Natural killer cell (primary cell): ENCODE results near the gene HOXC9. TPM values are rescaled to one million over a fixed set of nuclear protein-coding genes. Genes with fewer than 3 reads are reported as not detected.

Experiments used
- ATAC-seq, 3 donors: fragments of 150-1000 bp in 2 of 3; fragments of 200-7000 bp in 1 of 3; cut with Tn5 transposase; 1 replicate in 1 of 3; 2 replicates in 2 of 3; pipeline ENCODE4 v1.10.0; 2021; ENCODE audit warnings: mild to moderate bottlenecking in 2 of 3, moderate library complexity in 2 of 3
- DNase-seq, 2 donors: peaks; one replicate each; pipeline versions ENCODE4 v3.0.0 to v3.0.0-alpha.2; 2013 to 2021; ENCODE audit warnings: mixed read lengths in 1 of 2
- H3K27ac ChIP-seq: one replicate; pipeline ENCODE4 v1.5.1; 2013; ENCODE audit warnings: mild to moderate bottlenecking, low read length
- H3K27me3 ChIP-seq: one replicate; pipeline ENCODE4 v1.6.1; 2013; ENCODE audit warnings: low read length; ENCODE audit not compliant: control insufficient read depth, insufficient read depth
- H3K36me3 ChIP-seq: one replicate; pipeline ENCODE4 v1.6.1; 2013; ENCODE audit warnings: low read length; ENCODE audit not compliant: control insufficient read depth, insufficient read depth
- H3K4me1 ChIP-seq: one replicate; pipeline ENCODE4 v1.6.1; 2013; ENCODE audit warnings: low read length; ENCODE audit not compliant: control insufficient read depth, insufficient read depth
- H3K4me3 ChIP-seq: one replicate; pipeline ENCODE4 v1.5.1; 2013; ENCODE audit warnings: low read length
- H3K9me3 ChIP-seq: one replicate; pipeline ENCODE4 v1.6.1; 2013; ENCODE audit warnings: low read length; ENCODE audit not compliant: control insufficient read depth, insufficient read depth
- H3K27ac Mint-ChIP-seq, 2 donors: one replicate each; pipeline ENCODE4 v1.8.0; 2022; ENCODE audit warnings: mild to moderate bottlenecking in 2 of 2, mixed read lengths in 2 of 2, moderate library complexity in 1 of 2
- H3K27me3 Mint-ChIP-seq, 2 donors: one replicate each; pipeline ENCODE4 v1.8.0; 2022; ENCODE audit warnings: low read depth in 2 of 2, mixed read lengths in 2 of 2
- H3K36me3 Mint-ChIP-seq: one replicate; pipeline ENCODE4 v1.8.0; 2022; ENCODE audit warnings: mixed read lengths
- H3K4me1 Mint-ChIP-seq, 2 donors: one replicate each; pipeline ENCODE4 v1.8.0; 2022; ENCODE audit warnings: mixed read lengths in 2 of 2
- H3K4me3 Mint-ChIP-seq: one replicate; pipeline ENCODE4 v1.8.0; 2022; ENCODE audit warnings: mild to moderate bottlenecking, moderate library complexity, mixed read lengths
- H3K9me3 Mint-ChIP-seq, 2 donors: one replicate each; pipeline ENCODE4 v1.8.0; 2022; ENCODE audit warnings: mixed read lengths in 2 of 2
- CTCF ChIP-seq: fragments of 200-600 bp; IDR thresholded peaks from one replicate; pipeline ENCODE4 v1.8.0; 2022; ENCODE audit warnings: antibody characterized with exemption
- WGBS: methylation state at CpG from one replicate; pipeline ENCODE4 v1.1.7; 2013; ENCODE audit warnings: missing lambda C conversion rate; ENCODE audit not compliant: insufficient coverage; 5-methylcytosine and 5-hydroxymethylcytosine counted together
- intact Hi-C: fragments of 100-400 bp; cut with micrococcal nuclease; formaldehyde crosslinking; loops from one replicate; pipeline ENCODE4 v1.14.2; 2022
- total RNA-seq, 4 donors: library from RNA; stranded (reverse); fragments of 120-200 nt in 1 of 4; gene quantifications; one replicate each; pipeline versions ENCODE4 v1.2.3 to v1.2.4, GENCODE V29; 2013 to 2022

The HOXC9 gene
- total RNA-seq, 3 donors from 2014 or later (not counting 1 experiment from before 2014, with no cell fraction given) = not detected

DNA sequence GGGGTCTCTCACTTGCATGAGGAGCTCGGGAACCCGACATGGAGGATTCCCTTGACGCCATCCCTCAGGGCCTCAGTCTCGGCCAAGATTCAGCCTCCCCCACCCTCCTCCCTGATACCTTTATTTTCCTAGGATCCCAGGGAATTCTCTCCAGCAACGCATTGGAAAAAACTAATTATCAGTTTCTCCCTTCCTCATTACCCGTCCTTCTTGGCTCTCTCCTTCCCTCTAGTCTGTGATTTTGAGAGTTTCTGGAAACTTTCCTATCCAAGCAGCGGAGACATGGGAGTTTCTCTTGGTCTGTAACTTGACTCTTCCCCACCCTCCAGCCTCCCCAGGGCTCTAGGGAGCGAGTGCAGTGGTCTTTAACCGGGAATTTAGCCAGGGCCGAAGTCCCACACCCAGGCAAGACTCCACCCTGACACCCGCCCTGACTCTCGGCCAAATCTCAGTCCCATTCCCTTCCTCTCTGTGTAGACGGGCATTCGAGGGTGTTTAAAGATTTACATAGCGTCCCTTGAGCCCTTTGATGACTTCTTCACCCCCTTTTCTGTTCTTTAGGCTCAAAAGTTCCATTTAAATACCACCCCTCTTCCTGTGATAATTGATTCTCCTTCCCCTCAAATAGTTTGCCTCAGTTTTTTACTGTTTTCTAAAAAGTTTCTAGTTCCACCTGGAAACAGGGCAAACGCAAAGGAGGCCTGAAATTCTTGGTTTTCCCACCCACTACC lies 39.6 kb downstream of the HOXC9 start:
- H3K27me3 Mint-ChIP-seq = peaks cover 87 to 88% of the 10 kb centered on the region in 2 donors
- ATAC-seq (no peak), DNase-seq (no peak)
- no peak overlapping the region for H3K27ac ChIP-seq
- H3K4me3 Mint-ChIP-seq = no peak overlapping the region
- H3K4me1 Mint-ChIP-seq = peaks cover 5 to 6% of the 10 kb centered on the region in 2 donors
- H3K27ac Mint-ChIP-seq = no peak overlapping the region
- TF ChIP-seq CTCF = no peak
- peaks cover 9% of the 10 kb centered on the region for H3K4me1 ChIP-seq
- intact Hi-C loops = loop anchor here (10.0 kb wide), 1 partner anchor 45 kb away; no protein-coding TSS in a partner anchor
- no peaks in the 10 kb centered on the region for H3K9me3 Mint-ChIP-seq
- no peaks in the 10 kb centered on the region for H3K36me3 Mint-ChIP-seq
- 35% methylated on average over 16 of the region's 16 CpGs for WGBS
- no peak overlapping the region for H3K4me3 ChIP-seq
- H3K36me3 ChIP-seq = no peaks in the 10 kb centered on the region
- H3K27me3 ChIP-seq = peaks cover 80% of the 10 kb centered on the region
- no peaks in the 10 kb centered on the region for H3K9me3 ChIP-seq

GRCh38 chr12:54040148-54040494 lies 40.2 kb downstream of the HOXC9 start:
- WGBS = 41% methylated on average over 4 of the region's 4 CpGs
- Mint-ChIP-seq H3K4me1 (peaks cover 1% of the 10 kb centered on the region in 2 donors), H3K27me3 (peaks cover 87% of the 10 kb centered on the region in 2 donors), H3K36me3 (no peaks in the 10 kb centered on the region), H3K27ac (no peak overlapping the region), H3K4me3 (no peak overlapping the region), H3K9me3 (no peaks in the 10 kb centered on the region)
- TF ChIP-seq CTCF = no peak
- intact Hi-C loops = no loop called here
- Histone ChIP-seq H3K36me3 (no peaks in the 10 kb centered on the region), H3K27me3 (peaks cover 77% of the 10 kb centered on the region), H3K4me3 (no peak overlapping the region), H3K27ac (no peak overlapping the region), H3K9me3 (no peaks in the 10 kb centered on the region), H3K4me1 (peaks cover 4% of the 10 kb centered on the region)
- no peak for ATAC-seq
- no peak for DNase-seq

DNA sequence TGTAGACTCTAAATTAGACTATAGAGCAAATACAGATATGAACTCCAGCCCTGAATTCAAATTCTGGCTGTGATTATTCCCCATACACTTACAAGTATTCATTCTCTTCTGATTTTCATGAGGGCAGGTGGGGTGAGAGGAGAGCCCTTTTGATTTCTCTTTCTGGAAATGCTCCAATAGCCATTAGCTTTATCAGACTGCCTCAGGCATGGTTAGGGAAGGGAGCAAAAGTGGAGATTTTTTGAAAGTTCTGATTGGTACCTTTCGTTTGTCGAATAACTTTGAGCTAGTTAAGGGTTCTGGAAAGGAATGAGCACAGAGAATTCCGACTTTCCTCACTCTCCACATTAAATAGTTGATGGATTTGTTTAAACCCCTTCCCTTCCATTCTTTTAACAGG lies 40.7 kb downstream of the HOXC9 start:
- Histone ChIP-seq H3K36me3 (no peaks in the 10 kb centered on the region), H3K4me1 (peaks cover 4% of the 10 kb centered on the region), H3K27ac (no peak overlapping the region), H3K27me3 (peaks cover 77% of the 10 kb centered on the region), H3K9me3 (no peaks in the 10 kb centered on the region), H3K4me3 (no peak overlapping the region)
- Mint-ChIP-seq H3K27me3 (peaks cover 87 to 88% of the 10 kb centered on the region in 2 donors), H3K4me3 (no peak overlapping the region), H3K4me1 (no peaks in the 10 kb centered on the region), H3K36me3 (no peaks in the 10 kb centered on the region), H3K27ac (no peak overlapping the region), H3K9me3 (no peaks in the 10 kb centered on the region)
- DNase-seq = no peak
- intact Hi-C loops = no loop called here
- ATAC-seq = no peak
- WGBS = no CpG with 5 or more reads among the region's 3 CpGs
- TF ChIP-seq CTCF = no peak
